SK-N-SH treated with all-trans-retinoic acid at 6 μM for 48 hours (cell line): ENCODE measurements around the gene FBXL17.
"Not testable (repeated sequence)": the region's sequence is repeated elsewhere in the genome, so short reads cannot be mapped to it uniquely, and the experiment has no call there.

Experiments used
- ATAC-seq: fragments of 200-7000 bp; cut with Tn5 transposase; 3 replicates; pipeline ENCODE4 v1.9.1; 2020; ENCODE audit warnings: mild to moderate bottlenecking, moderate library complexity
- ARNTL ChIP-seq: fragments of 450-650 bp; formaldehyde crosslinking; IDR thresholded peaks from 2 replicates; pipeline ENCODE4 v1.5.0; 2020; ENCODE audit warnings: low read depth, mild to moderate bottlenecking, moderate library complexity, borderline replicate concordance
- BACH2 ChIP-seq: fragments of 250-450 bp; sonication (Bioruptor Pico); IDR thresholded peaks from 2 replicates; pipeline ENCODE4 v1.9.0; 2021; ENCODE audit warnings: mild to moderate bottlenecking, borderline replicate concordance
- ESRRG ChIP-seq: fragments of 250-450 bp; sonication (Bioruptor Pico); IDR thresholded peaks from 2 replicates; pipeline ENCODE4 v1.6.1; 2021; ENCODE audit warnings: mild to moderate bottlenecking
- GLIS3 ChIP-seq: fragments of 250-450 bp; sonication (Bioruptor Pico); IDR thresholded peaks from 2 replicates; pipeline ENCODE4 v1.5.0; 2020; ENCODE audit warnings: mild to moderate bottlenecking, moderate library complexity
- ISL1 ChIP-seq: fragments of 250-450 bp; sonication (Bioruptor Pico); IDR thresholded peaks from 2 replicates; pipeline ENCODE4 v2.1.2; 2022; ENCODE audit warnings: mild to moderate bottlenecking, moderate library complexity
- PPARA ChIP-seq: fragments of 250-450 bp; sonication (Bioruptor Pico); IDR thresholded peaks from 2 replicates; pipeline ENCODE4 v1.5.0; 2020; ENCODE audit warnings: mild to moderate bottlenecking, borderline replicate concordance
- RARB ChIP-seq: fragments of 250-450 bp; sonication (Bioruptor Pico); IDR thresholded peaks from 2 replicates; pipeline ENCODE4 v1.8.0; 2021; ENCODE audit warnings: mild to moderate bottlenecking, moderate library complexity
- SNAI2 ChIP-seq: fragments of 250-450 bp; sonication (Bioruptor Pico); IDR thresholded peaks from 2 replicates; pipeline ENCODE4 v1.5.0; 2020; ENCODE audit warnings: mild to moderate bottlenecking, moderate library complexity
- TCF4 ChIP-seq: fragments of 250-450 bp; sonication (Bioruptor Pico); IDR thresholded peaks from 2 replicates; pipeline ENCODE4 v1.8.0; 2021; ENCODE audit warnings: mild to moderate bottlenecking, moderate library complexity, borderline replicate concordance
- TOX ChIP-seq: fragments of 250-450 bp; sonication (Bioruptor Pico); IDR thresholded peaks from 2 replicates; pipeline ENCODE4 v1.8.0; 2021; ENCODE audit warnings: mild to moderate bottlenecking, moderate library complexity, borderline replicate concordance
- ZFP30 ChIP-seq: fragments of 450-650 bp; formaldehyde crosslinking; IDR thresholded peaks from 2 replicates; pipeline ENCODE4 v1.5.0; 2022; ENCODE audit warnings: mild to moderate bottlenecking, moderate library complexity
- ZNF565 ChIP-seq: fragments of 450-650 bp; formaldehyde crosslinking; conservative IDR thresholded peaks from 2 replicates; pipeline ENCODE4 v1.5.0; 2020; ENCODE audit warnings: low read depth, mild to moderate bottlenecking, moderate library complexity
- ZNF70 ChIP-seq: fragments of 450-650 bp; formaldehyde crosslinking; IDR thresholded peaks from 2 replicates; pipeline ENCODE4 v1.5.0; 2020; ENCODE audit warnings: mild to moderate bottlenecking, moderate library complexity
- ZNF8 ChIP-seq: fragments of 450-650 bp; formaldehyde crosslinking; IDR thresholded peaks from 2 replicates; pipeline ENCODE4 v1.5.0; 2020; ENCODE audit warnings: mild to moderate bottlenecking, moderate library complexity
- TF ChIP-seq, protein P1 (sequence below): fragments of 250-450 bp; sonication (Bioruptor Pico); IDR thresholded peaks from 2 replicates; pipeline ENCODE4 v1.8.0; 2020; ENCODE audit warnings: mild to moderate bottlenecking, moderate library complexity, borderline replicate concordance
- TF ChIP-seq, protein P2 (sequence below): fragments of 250-450 bp; sonication (Bioruptor Pico); IDR thresholded peaks from 2 replicates; pipeline ENCODE4 v1.5.0; 2020; ENCODE audit warnings: mild to moderate bottlenecking, moderate library complexity
- TF ChIP-seq, protein P3 (sequence below): fragments of 250-450 bp; sonication (Bioruptor Pico); IDR thresholded peaks from 2 replicates; pipeline ENCODE4 v1.8.0; 2021; ENCODE audit warnings: low read depth, mild to moderate bottlenecking, moderate library complexity, borderline replicate concordance
- TF ChIP-seq, protein P4 (sequence below): fragments of 250-450 bp; sonication (Bioruptor Pico); IDR thresholded peaks from 2 replicates; pipeline ENCODE4 v1.5.1; 2021; ENCODE audit warnings: mild to moderate bottlenecking, moderate library complexity

The FBXL17 gene

DNA sequence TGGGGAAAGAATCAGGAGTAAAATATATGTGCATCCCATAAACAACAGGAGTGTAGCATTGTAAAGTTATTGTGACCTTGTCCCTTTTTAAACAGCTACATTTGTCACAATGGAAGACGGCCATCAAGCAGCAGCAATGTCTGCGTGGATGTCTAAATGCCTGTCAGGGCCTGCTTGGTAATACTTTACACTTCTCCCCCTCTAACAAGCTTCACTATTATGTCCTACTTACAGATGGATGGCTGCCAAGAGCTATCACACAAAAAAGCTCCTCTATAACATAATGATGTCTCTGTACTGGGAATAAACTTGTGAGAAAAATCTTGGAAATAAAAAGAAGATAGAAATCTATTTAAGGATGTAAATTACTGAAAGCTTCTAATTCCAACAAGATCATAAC, 213.0 kb downstream of the FBXL17 start:
- TF ChIP-seq ZFP30 (CRISPR knock-in tag) (no peak), SNAI2 (CRISPR knock-in tag) (no peak), TOX (CRISPR knock-in tag) (no peak), ZNF565 (CRISPR knock-in tag) (no peak), ESRRG (CRISPR knock-in tag) (no peak), RARB (CRISPR knock-in tag) (no peak)
- TF ChIP-seq, protein P1, sequence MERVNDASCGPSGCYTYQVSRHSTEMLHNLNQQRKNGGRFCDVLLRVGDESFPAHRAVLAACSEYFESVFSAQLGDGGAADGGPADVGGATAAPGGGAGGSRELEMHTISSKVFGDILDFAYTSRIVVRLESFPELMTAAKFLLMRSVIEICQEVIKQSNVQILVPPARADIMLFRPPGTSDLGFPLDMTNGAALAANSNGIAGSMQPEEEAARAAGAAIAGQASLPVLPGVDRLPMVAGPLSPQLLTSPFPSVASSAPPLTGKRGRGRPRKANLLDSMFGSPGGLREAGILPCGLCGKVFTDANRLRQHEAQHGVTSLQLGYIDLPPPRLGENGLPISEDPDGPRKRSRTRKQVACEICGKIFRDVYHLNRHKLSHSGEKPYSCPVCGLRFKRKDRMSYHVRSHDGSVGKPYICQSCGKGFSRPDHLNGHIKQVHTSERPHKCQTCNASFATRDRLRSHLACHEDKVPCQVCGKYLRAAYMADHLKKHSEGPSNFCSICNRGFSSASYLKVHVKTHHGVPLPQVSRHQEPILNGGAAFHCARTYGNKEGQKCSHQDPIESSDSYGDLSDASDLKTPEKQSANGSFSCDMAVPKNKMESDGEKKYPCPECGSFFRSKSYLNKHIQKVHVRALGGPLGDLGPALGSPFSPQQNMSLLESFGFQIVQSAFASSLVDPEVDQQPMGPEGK (CRISPR knock-in tag) = no peak
- TF ChIP-seq, protein P2, sequence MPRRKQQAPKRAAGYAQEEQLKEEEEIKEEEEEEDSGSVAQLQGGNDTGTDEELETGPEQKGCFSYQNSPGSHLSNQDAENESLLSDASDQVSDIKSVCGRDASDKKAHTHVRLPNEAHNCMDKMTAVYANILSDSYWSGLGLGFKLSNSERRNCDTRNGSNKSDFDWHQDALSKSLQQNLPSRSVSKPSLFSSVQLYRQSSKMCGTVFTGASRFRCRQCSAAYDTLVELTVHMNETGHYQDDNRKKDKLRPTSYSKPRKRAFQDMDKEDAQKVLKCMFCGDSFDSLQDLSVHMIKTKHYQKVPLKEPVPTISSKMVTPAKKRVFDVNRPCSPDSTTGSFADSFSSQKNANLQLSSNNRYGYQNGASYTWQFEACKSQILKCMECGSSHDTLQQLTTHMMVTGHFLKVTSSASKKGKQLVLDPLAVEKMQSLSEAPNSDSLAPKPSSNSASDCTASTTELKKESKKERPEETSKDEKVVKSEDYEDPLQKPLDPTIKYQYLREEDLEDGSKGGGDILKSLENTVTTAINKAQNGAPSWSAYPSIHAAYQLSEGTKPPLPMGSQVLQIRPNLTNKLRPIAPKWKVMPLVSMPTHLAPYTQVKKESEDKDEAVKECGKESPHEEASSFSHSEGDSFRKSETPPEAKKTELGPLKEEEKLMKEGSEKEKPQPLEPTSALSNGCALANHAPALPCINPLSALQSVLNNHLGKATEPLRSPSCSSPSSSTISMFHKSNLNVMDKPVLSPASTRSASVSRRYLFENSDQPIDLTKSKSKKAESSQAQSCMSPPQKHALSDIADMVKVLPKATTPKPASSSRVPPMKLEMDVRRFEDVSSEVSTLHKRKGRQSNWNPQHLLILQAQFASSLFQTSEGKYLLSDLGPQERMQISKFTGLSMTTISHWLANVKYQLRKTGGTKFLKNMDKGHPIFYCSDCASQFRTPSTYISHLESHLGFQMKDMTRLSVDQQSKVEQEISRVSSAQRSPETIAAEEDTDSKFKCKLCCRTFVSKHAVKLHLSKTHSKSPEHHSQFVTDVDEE (CRISPR knock-in tag) = no peak
- no peak for ATAC-seq

DNA sequence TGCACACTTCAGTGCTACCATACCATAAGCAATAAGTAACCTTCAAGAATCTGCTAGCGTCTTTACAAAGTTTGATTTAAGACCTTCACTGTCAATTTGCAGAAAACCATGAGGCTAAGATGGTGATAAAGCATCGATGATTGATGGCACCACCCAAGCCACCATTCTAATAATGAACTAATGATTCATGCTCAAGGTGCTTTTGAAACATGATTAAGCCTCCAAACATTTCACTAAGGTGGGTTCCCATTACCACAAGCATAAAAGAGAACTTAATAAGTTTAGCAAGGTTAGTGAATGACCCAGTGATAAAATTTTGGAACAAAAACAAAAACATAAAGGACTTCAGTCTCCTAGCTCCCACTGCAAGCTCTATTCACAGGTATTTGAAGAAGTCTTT, 214.7 kb downstream of the FBXL17 start:
- no peak for ATAC-seq
- TF ChIP-seq GLIS3 (CRISPR knock-in tag) = no peak
- no peak for TF ChIP-seq ARNTL (CRISPR knock-in tag)
- TF ChIP-seq, protein P3, sequence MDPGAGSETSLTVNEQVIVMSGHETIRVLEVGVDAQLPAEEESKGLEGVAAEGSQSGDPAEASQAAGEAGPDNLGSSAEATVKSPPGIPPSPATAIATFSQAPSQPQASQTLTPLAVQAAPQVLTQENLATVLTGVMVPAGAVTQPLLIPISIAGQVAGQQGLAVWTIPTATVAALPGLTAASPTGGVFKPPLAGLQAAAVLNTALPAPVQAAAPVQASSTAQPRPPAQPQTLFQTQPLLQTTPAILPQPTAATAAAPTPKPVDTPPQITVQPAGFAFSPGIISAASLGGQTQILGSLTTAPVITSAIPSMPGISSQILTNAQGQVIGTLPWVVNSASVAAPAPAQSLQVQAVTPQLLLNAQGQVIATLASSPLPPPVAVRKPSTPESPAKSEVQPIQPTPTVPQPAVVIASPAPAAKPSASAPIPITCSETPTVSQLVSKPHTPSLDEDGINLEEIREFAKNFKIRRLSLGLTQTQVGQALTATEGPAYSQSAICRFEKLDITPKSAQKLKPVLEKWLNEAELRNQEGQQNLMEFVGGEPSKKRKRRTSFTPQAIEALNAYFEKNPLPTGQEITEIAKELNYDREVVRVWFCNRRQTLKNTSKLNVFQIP (CRISPR knock-in tag) = no peak
- TF ChIP-seq ZNF70 (CRISPR knock-in tag) = no peak
- TF ChIP-seq ISL1 (CRISPR knock-in tag) = peak; percentile 42; the same call in 1 of the 2 replicates
- TF ChIP-seq, protein P4, sequence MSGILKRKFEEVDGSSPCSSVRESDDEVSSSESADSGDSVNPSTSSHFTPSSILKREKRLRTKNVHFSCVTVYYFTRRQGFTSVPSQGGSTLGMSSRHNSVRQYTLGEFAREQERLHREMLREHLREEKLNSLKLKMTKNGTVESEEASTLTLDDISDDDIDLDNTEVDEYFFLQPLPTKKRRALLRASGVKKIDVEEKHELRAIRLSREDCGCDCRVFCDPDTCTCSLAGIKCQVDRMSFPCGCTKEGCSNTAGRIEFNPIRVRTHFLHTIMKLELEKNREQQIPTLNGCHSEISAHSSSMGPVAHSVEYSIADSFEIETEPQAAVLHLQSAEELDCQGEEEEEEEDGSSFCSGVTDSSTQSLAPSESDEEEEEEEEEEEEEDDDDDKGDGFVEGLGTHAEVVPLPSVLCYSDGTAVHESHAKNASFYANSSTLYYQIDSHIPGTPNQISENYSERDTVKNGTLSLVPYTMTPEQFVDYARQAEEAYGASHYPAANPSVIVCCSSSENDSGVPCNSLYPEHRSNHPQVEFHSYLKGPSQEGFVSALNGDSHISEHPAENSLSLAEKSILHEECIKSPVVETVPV (CRISPR knock-in tag) = no peak

DNA sequence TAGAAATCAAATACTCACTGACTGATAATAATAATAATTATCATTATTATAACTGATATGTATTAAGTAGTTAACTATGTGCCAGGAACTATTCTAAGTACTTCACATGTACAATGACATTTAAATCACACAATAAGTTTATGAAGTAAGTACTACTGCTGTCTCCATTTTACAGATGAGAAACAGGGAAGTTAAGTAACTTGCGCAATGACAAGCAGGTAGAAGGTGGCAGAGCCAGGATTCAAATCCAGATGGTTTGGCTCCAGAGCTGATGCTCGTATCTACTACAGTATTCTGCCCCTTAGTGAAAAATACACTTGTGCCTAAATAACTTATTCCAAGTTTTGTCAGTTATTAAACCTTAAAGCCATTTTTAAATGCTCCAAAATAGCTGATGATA, 217.3 kb downstream of the FBXL17 start:
- no peak for ATAC-seq
- TF ChIP-seq, protein P4 (CRISPR knock-in tag) = no peak
- no peak for TF ChIP-seq PPARA (CRISPR knock-in tag)
- TF ChIP-seq, protein P1 (CRISPR knock-in tag) = no peak
- TF ChIP-seq GLIS3 (CRISPR knock-in tag) = no peak
- TF ChIP-seq, protein P3 (CRISPR knock-in tag) = no peak
- no peak for TF ChIP-seq TCF4 (CRISPR knock-in tag)
- TF ChIP-seq BACH2 (CRISPR knock-in tag) = no peak
- no peak for TF ChIP-seq ZNF565 (CRISPR knock-in tag)
- no peak for TF ChIP-seq ZNF8 (CRISPR knock-in tag)
- no peak for TF ChIP-seq RARB (CRISPR knock-in tag)

DNA sequence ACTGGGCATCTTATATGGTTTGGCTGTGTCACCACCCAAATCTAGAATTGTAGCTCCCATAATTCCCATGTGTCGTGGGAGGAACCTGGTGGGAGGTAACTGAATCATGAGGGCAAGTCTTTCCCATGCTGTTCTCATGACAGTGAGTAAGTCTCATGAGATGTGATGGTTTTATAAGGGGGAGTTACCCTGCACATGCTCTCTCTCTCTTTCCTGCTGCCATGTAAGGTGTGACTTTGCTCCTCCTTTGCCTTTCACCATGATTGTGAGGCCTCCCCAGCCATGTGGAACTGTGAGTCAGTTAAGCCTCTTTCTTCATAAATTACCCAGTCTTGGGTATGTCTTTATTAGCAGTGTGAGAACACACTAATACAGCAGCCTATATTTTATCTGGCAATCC, 229.0 kb downstream of the FBXL17 start:
- not testable (repeated sequence) for ATAC-seq
